ENCODE measurements around the gene BRCA1.
"Not testable (repeated sequence)": the region's sequence is repeated elsewhere in the genome, so short reads cannot be mapped to it uniquely, and the experiment has no call there.

The BRCA1 gene

GRCh38 chr17:43118679-43119615, 6.2 kb downstream of the BRCA1 start:
- TF ChIP-seq POLR2AphosphoS5 (IDR thresholded peaks at IDR 0.05; ENCODE audit: borderline replicate concordance, low read depth, low read length), result no peak
- no peak for TF ChIP-seq FOXP2 (optimal IDR thresholded peaks at IDR 0.05; ENCODE audit: control extremely low read depth, extremely low read length, insufficient read depth)
- no peak for TF ChIP-seq EZH2 (IDR thresholded peaks at IDR 0.05)
- Histone ChIP-seq H3K9ac (ENCODE audit: insufficient read length) (no peak overlapping the region), H3K36me3 (ENCODE audit: insufficient read depth, low read length) (peaks cover 15% of the 10 kb centered on the region), H3K4me3 (no peak overlapping the region), H3K27ac (no peak overlapping the region), H3K9me3 (ENCODE audit: low read depth, low read length) (no peaks in the 10 kb centered on the region)
- DNase-seq (ENCODE audit: low read depth, low spot score), result no peak

GRCh38 chr17:43114151-43114552, 11.0 kb downstream of the BRCA1 start:
- Histone ChIP-seq H3K4me3 (no peak overlapping the region), H3K9me3 (ENCODE audit: low read depth, low read length) (no peaks in the 10 kb centered on the region), H3K9ac (ENCODE audit: insufficient read length) (no peak overlapping the region), H3K27ac (no peak overlapping the region), H3K36me3 (ENCODE audit: insufficient read depth, low read length) (peaks cover 15% of the 10 kb centered on the region)
- DNase-seq (ENCODE audit: low read depth, low spot score), result no peak
- no peak for TF ChIP-seq EZH2 (IDR thresholded peaks at IDR 0.05)
- TF ChIP-seq FOXP2 (optimal IDR thresholded peaks at IDR 0.05; ENCODE audit: control extremely low read depth, extremely low read length, insufficient read depth), result no peak
- no peak for TF ChIP-seq POLR2AphosphoS5 (IDR thresholded peaks at IDR 0.05; ENCODE audit: borderline replicate concordance, low read depth, low read length)

- DNase-seq (ENCODE audit: low read depth, low spot score), result no peak
- Histone ChIP-seq H3K9ac (ENCODE audit: insufficient read length) (no peak overlapping the region), H3K4me3 (no peak overlapping the region), H3K27ac (no peak overlapping the region), H3K36me3 (ENCODE audit: insufficient read depth, low read length) (peaks cover 40% of the 10 kb centered on the region), H3K9me3 (ENCODE audit: low read depth, low read length) (no peaks in the 10 kb centered on the region)
- TF ChIP-seq EZH2 (IDR thresholded peaks at IDR 0.05), result no peak
- TF ChIP-seq POLR2AphosphoS5 (IDR thresholded peaks at IDR 0.05; ENCODE audit: borderline replicate concordance, low read depth, low read length), result no peak
- no peak for TF ChIP-seq FOXP2 (optimal IDR thresholded peaks at IDR 0.05; ENCODE audit: control extremely low read depth, extremely low read length, insufficient read depth)
Observed at GRCh38 chr17:43106552-43106951, 18.6 kb downstream of the BRCA1 start.

- H3K9ac ChIP-seq (ENCODE audit: insufficient read length), result no peak overlapping the region
- H3K36me3 ChIP-seq (ENCODE audit: insufficient read depth, low read length), result peaks cover 37% of the 10 kb centered on the region
- no peak for DNase-seq (ENCODE audit: low read depth, low spot score)
- TF ChIP-seq POLR2AphosphoS5 (IDR thresholded peaks at IDR 0.05; ENCODE audit: borderline replicate concordance, low read depth, low read length) (no peak), EZH2 (IDR thresholded peaks at IDR 0.05) (no peak), FOXP2 (optimal IDR thresholded peaks at IDR 0.05; ENCODE audit: control extremely low read depth, extremely low read length, insufficient read depth) (no peak)
- no peak overlapping the region for H3K27ac ChIP-seq
- H3K4me3 ChIP-seq, result no peak overlapping the region
- H3K9me3 ChIP-seq (ENCODE audit: low read depth, low read length), result no peaks in the 10 kb centered on the region
Observed at GRCh38 chr17:43105146-43105545, 20.0 kb downstream of the BRCA1 start.

- H3K4me3 ChIP-seq, result no peak overlapping the region
- H3K27ac ChIP-seq, result no peak overlapping the region
- DNase-seq (ENCODE audit: low read depth, low spot score), result no peak
- peaks cover 41% of the 10 kb centered on the region for H3K36me3 ChIP-seq (ENCODE audit: insufficient read depth, low read length)
- TF ChIP-seq EZH2 (IDR thresholded peaks at IDR 0.05), result no peak
- no peak for TF ChIP-seq FOXP2 (optimal IDR thresholded peaks at IDR 0.05; ENCODE audit: control extremely low read depth, extremely low read length, insufficient read depth)
- no peak for TF ChIP-seq POLR2AphosphoS5 (IDR thresholded peaks at IDR 0.05; ENCODE audit: borderline replicate concordance, low read depth, low read length)
- H3K9me3 ChIP-seq (ENCODE audit: low read depth, low read length), result no peaks in the 10 kb centered on the region
- no peak overlapping the region for H3K9ac ChIP-seq (ENCODE audit: insufficient read length)
Observed at GRCh38 chr17:43104665-43105064, 20.5 kb downstream of the BRCA1 start.

GRCh38 chr17:43095364-43095763, 29.8 kb downstream of the BRCA1 start:
- not testable (repeated sequence) for H3K9me3 ChIP-seq (ENCODE audit: low read depth, low read length)

GRCh38 chr17:43094129-43094835, 30.9 kb downstream of the BRCA1 start:
- TF ChIP-seq FOXP2 (optimal IDR thresholded peaks at IDR 0.05; ENCODE audit: control extremely low read depth, extremely low read length, insufficient read depth) (no peak), POLR2AphosphoS5 (IDR thresholded peaks at IDR 0.05; ENCODE audit: borderline replicate concordance, low read depth, low read length) (no peak), EZH2 (IDR thresholded peaks at IDR 0.05) (no peak)
- Histone ChIP-seq H3K9ac (ENCODE audit: insufficient read length) (no peak overlapping the region), H3K36me3 (ENCODE audit: insufficient read depth, low read length) (peaks cover 74% of the 10 kb centered on the region)

More at GRCh38 chr17:43095364-43095763, 29.8 kb downstream of the BRCA1 start:
- DNase-seq (ENCODE audit: low read depth, low spot score); H3K27ac ChIP-seq; H3K4me3 ChIP-seq; H3K9ac ChIP-seq (ENCODE audit: insufficient read length): not testable (repeated sequence)
- peaks cover 75% of the 10 kb centered on the region for H3K36me3 ChIP-seq (ENCODE audit: insufficient read depth, low read length)

GRCh38 chr17:43092901-43093300, 32.3 kb downstream of the BRCA1 start:
- TF ChIP-seq EZH2 (IDR thresholded peaks at IDR 0.05) (no peak), POLR2AphosphoS5 (IDR thresholded peaks at IDR 0.05; ENCODE audit: borderline replicate concordance, low read depth, low read length) (no peak), FOXP2 (optimal IDR thresholded peaks at IDR 0.05; ENCODE audit: control extremely low read depth, extremely low read length, insufficient read depth) (no peak)
- H3K9me3 ChIP-seq (ENCODE audit: low read depth, low read length), result no peaks in the 10 kb centered on the region
- peaks cover 83% of the 10 kb centered on the region for H3K36me3 ChIP-seq (ENCODE audit: insufficient read depth, low read length)
- H3K4me3 ChIP-seq, result no peak overlapping the region
- H3K9ac ChIP-seq (ENCODE audit: insufficient read length), result no peak overlapping the region
- H3K27ac ChIP-seq, result no peak overlapping the region
- DNase-seq (ENCODE audit: low read depth, low spot score), result no peak

More at GRCh38 chr17:43094129-43094835, 30.9 kb downstream of the BRCA1 start:
- no peak for DNase-seq (ENCODE audit: low read depth, low spot score)
- H3K27ac ChIP-seq, result no peak overlapping the region
- no peaks in the 10 kb centered on the region for H3K9me3 ChIP-seq (ENCODE audit: low read depth, low read length)
- H3K4me3 ChIP-seq, result no peak overlapping the region
